ENCODE measurements around the gene MACROD2. TPM values are rescaled to one million over a fixed set of nuclear protein-coding genes. Genes with fewer than 3 reads are reported as not detected.

MACROD2 gene
- total RNA-seq, 1 donor from 2014 or later, result 2.5 TPM

GRCh38 chr20:14333721-14334120 lies 338.4 kb downstream of the MACROD2 start:
- peaks cover 24% of the 10 kb centered on the region for H3K27me3 Mint-ChIP-seq (ENCODE audit: unreplicated experiment)
- no peak overlapping the region for H3K4me3 Mint-ChIP-seq (ENCODE audit: unreplicated experiment)
- H3K36me3 Mint-ChIP-seq (ENCODE audit: unreplicated experiment), result no peaks in the 10 kb centered on the region
- H3K9me3 Mint-ChIP-seq (ENCODE audit: unreplicated experiment), result no peaks in the 10 kb centered on the region
- H3K27ac Mint-ChIP-seq (ENCODE audit: unreplicated experiment), result no peak overlapping the region
- peaks cover 12% of the 10 kb centered on the region for H3K4me1 Mint-ChIP-seq (ENCODE audit: unreplicated experiment)
- no peak for TF ChIP-seq CTCF (IDR thresholded peaks at IDR 0.05)
- no peak for DNase-seq (ENCODE audit: extremely low spot score, unreplicated experiment)

GRCh38 chr20:14334306-14334930 lies 339.1 kb downstream of the MACROD2 start:
- Mint-ChIP-seq H3K4me3 (ENCODE audit: unreplicated experiment) (no peak overlapping the region), H3K27me3 (ENCODE audit: unreplicated experiment) (peaks cover 24% of the 10 kb centered on the region), H3K27ac (ENCODE audit: unreplicated experiment) (no peak overlapping the region), H3K36me3 (ENCODE audit: unreplicated experiment) (no peaks in the 10 kb centered on the region), H3K4me1 (ENCODE audit: unreplicated experiment) (peaks cover 12% of the 10 kb centered on the region), H3K9me3 (ENCODE audit: unreplicated experiment) (no peaks in the 10 kb centered on the region)
- peak; percentile 52 for TF ChIP-seq CTCF (IDR thresholded peaks at IDR 0.05)
- no peak for DNase-seq (ENCODE audit: extremely low spot score, unreplicated experiment)

- no peak for DNase-seq (ENCODE audit: extremely low spot score, unreplicated experiment)
- H3K9me3 Mint-ChIP-seq (ENCODE audit: unreplicated experiment), result no peaks in the 10 kb centered on the region
- peaks cover 12% of the 10 kb centered on the region for H3K4me1 Mint-ChIP-seq (ENCODE audit: unreplicated experiment)
- H3K36me3 Mint-ChIP-seq (ENCODE audit: unreplicated experiment), result no peaks in the 10 kb centered on the region
- TF ChIP-seq CTCF (IDR thresholded peaks at IDR 0.05), result no peak
- no peak overlapping the region for H3K27ac Mint-ChIP-seq (ENCODE audit: unreplicated experiment)
- peaks cover 24% of the 10 kb centered on the region for H3K27me3 Mint-ChIP-seq (ENCODE audit: unreplicated experiment)
- no peak overlapping the region for H3K4me3 Mint-ChIP-seq (ENCODE audit: unreplicated experiment)
Measured at GRCh38 chr20:14335052-14335451, 339.7 kb downstream of the MACROD2 start.

GRCh38 chr20:14336686-14337085 lies 341.4 kb downstream of the MACROD2 start:
- no peaks in the 10 kb centered on the region for H3K36me3 Mint-ChIP-seq (ENCODE audit: unreplicated experiment)
- peaks cover 21% of the 10 kb centered on the region for H3K27me3 Mint-ChIP-seq (ENCODE audit: unreplicated experiment)
- DNase-seq (ENCODE audit: extremely low spot score, unreplicated experiment), result no peak
- no peak for TF ChIP-seq CTCF (IDR thresholded peaks at IDR 0.05)
- H3K4me1 Mint-ChIP-seq (ENCODE audit: unreplicated experiment), result peaks cover 12% of the 10 kb centered on the region
- no peaks in the 10 kb centered on the region for H3K9me3 Mint-ChIP-seq (ENCODE audit: unreplicated experiment)
- peak overlapping the region; percentile 70 for H3K4me3 Mint-ChIP-seq (ENCODE audit: unreplicated experiment)
- H3K27ac Mint-ChIP-seq (ENCODE audit: unreplicated experiment), result peak overlapping the region; percentile 63

GRCh38 chr20:14337400-14338171 lies 342.3 kb downstream of the MACROD2 start, which contains the start of gene FLRT3:
TSS of gene FLRT3 (minus strand) at chr20:14337612. CDS start at chr20:14327506, 10,106 bp downstream.
- Mint-ChIP-seq H3K36me3 (ENCODE audit: unreplicated experiment) (no peaks in the 10 kb centered on the region), H3K27ac (ENCODE audit: unreplicated experiment) (peak within 1 kb of the TSS; percentile 63), H3K9me3 (ENCODE audit: unreplicated experiment) (no peaks in the 10 kb centered on the region), H3K4me1 (ENCODE audit: unreplicated experiment) (peaks cover 12% of the 10 kb centered on the region), H3K4me3 (ENCODE audit: unreplicated experiment) (peak within 1 kb of the TSS; percentile 70), H3K27me3 (ENCODE audit: unreplicated experiment) (peaks cover 16% of the 10 kb centered on the region)
- peak; percentile 84 for TF ChIP-seq CTCF (IDR thresholded peaks at IDR 0.05)
- DNase-seq (ENCODE audit: extremely low spot score, unreplicated experiment), result peak; percentile 86

Data from osteocyte (in vitro differentiated cells).